AG08395 (cell line): ENCODE results near the gene SKIDA1.

Experiments used
- DNase-seq: peaks from one replicate; pipeline ENCODE4 v3.0.0; 2012; ENCODE audit warnings: mixed read lengths, low spot score

SKIDA1 gene

DNA sequence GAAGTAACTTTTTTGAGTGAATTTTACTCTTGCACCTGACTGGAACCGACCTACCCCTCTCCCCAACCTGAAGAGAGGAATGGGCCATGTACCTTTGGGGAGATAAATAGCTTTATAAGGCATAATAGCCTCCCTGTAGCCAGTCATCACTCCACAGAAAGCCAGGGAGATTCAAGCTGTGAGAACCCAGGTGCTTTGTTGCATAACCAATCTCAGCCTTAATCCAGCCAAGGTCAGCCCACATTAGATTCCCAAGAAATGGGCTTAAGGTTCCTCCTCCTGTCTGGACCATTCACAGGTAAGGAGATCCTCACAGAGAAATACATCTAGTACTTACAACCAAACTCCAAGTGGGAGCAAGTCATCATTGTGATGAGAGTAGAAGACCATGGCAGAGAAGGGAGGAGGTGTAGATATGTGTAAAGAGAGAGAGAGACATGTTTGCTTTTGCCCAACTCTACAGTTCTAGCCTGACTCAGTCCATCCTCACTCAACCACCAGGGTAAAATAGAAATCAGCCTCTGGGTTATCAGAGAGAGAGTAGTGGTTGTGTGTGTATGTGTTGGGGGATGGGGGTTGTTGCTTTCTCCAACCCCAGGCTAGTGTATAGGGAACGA lies 23.6 kb downstream of the SKIDA1 start:
- no peak for DNase-seq

DNA sequence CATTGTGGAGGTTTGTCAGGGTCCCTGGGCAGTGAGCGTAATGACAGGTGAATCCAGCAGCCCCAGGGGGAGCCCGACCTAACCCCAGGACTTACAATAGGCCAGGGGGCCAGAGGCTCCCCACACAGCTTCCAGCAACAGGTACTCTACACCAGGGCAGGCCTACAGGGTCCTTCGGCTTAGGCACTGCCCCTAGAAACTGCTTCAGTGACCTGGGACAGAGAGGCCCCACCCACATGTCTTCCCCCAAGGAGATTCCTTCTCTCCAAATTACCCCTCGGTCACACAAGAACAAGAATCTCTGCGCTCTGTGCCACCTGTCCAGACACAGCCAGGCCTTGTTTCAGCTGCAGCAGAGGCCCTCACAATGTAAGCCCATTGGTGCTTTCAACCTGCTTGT lies 24.4 kb downstream of the SKIDA1 start:
- no peak for DNase-seq

GRCh38 chr10:21500578-21500910 lies 24.9 kb downstream of the SKIDA1 start:
- DNase-seq: no peak

- no peak for DNase-seq
Observed at GRCh38 chr10:21499701-21500577, 25.5 kb downstream of the SKIDA1 start.

GRCh38 chr10:21498986-21499385 lies 26.5 kb downstream of the SKIDA1 start:
- DNase-seq: no peak

- no peak for DNase-seq
Observed at GRCh38 chr10:21498377-21498776, 27.1 kb downstream of the SKIDA1 start.

- DNase-seq: peak; percentile 93
Observed at GRCh38 chr10:21497177-21497807, 28.2 kb downstream of the SKIDA1 start.

- no peak for DNase-seq
Observed at GRCh38 chr10:21496343-21497176, 28.9 kb downstream of the SKIDA1 start.

DNA sequence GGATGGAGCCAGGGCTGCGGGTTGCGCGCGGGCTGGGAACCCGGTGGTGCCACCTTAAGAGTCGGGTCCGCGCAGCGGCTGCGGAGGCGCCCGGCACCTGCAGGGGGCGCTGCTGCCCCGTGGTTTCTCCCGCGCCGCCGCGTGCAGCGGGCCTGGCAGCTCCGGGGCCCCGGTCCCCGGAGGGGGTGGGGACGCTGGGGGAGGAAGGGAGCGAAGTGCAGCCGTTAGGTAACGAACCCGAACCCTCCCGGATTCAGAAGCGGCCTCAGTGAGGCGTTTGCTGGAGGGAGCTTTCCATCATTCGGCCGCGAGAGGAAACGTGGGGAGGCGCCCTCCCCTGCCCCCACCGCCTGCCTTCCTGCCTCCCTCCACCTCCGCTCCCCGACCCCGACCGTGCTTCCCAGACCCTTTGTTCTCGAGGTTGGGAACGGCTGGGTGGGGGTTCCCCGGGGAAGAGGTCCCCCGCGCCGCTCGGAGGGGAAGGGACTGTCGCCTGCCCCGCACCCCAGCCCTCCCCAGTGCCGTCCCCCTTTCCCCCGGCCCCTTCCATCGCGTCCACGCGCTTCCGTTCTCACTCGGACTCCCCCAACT lies 29.6 kb downstream of the SKIDA1 start:
- peak; percentile 94 for DNase-seq

GRCh38 chr10:21495002-21495751 lies 30.3 kb downstream of the SKIDA1 start:
- no peak for DNase-seq

DNA sequence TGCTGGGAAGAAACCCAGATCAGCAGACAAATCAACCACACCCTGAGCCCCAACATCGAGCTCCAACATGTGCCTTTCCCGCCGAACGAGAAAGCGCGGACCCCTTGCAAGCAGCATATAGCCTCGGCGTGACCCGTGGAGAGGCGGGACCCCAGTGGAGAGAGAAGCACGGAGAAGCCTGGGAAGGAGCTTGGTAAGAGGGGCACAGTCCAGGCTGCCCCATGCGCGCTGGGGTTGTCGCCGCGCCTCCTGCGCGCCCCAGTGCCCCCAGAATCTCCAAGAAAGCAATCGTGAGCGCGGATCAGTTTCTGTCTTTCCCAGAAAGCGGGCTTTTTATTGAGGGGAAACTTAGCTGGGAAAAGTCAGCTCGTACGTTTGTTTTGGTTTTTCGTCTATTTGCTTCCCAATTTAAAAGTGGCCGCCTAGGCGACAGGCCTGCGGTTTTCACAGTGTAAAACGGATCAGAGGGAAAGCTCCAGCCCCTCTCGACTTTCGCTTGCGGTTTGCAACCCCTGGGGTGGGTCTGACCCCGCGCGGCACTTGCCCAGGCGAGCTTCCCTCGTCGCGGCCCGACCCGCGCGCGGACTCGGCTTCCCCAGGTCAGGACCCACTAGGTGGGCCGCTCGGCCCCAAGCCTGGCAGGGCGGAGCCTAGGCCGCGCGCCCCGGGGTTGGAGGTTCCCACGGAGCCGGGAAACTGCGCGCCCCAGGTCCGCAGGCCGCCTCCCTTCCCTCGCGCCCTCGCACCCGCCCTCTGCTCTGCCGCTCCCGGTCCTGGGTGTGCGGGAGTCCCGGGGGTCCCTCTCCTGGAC lies 31.1 kb downstream of the SKIDA1 start:
- no peak for DNase-seq

- DNase-seq: no peak
Observed at GRCh38 chr10:21493784-21494183, 31.7 kb downstream of the SKIDA1 start.

GRCh38 chr10:21492421-21492820 lies 33.1 kb downstream of the SKIDA1 start:
- DNase-seq: no peak

- DNase-seq: no peak
Observed at GRCh38 chr10:21490711-21491105, 34.8 kb downstream of the SKIDA1 start.

GRCh38 chr10:21490028-21490710 lies 35.3 kb downstream of the SKIDA1 start:
- DNase-seq: no peak

DNA sequence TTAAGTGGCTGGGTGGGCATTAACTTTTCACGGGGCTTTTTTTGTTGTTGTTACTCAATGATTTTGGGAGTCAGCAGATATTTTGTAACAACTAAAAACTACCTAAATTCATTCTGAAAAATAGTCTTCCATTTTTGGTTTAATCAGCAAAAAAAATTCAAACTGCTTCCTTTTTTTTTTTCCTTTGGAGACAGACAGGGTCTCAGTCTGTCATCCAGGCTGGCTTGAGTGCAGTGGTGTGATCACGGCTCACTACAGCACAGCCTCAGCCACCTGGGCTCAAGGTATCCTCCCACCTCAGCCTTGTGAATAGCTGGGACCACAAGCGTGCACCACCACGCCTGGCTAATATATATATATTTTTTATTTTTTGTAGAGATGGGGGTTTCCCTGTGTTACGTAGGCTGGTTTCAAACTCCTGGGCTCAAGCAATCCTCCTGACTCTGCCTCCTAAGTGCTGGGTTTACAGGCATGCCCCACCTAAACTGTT lies 36.5 kb downstream of the SKIDA1 start:
- no peak for DNase-seq

- DNase-seq: no peak
Observed at GRCh38 chr10:21488246-21488956, 37.1 kb downstream of the SKIDA1 start.

DNA sequence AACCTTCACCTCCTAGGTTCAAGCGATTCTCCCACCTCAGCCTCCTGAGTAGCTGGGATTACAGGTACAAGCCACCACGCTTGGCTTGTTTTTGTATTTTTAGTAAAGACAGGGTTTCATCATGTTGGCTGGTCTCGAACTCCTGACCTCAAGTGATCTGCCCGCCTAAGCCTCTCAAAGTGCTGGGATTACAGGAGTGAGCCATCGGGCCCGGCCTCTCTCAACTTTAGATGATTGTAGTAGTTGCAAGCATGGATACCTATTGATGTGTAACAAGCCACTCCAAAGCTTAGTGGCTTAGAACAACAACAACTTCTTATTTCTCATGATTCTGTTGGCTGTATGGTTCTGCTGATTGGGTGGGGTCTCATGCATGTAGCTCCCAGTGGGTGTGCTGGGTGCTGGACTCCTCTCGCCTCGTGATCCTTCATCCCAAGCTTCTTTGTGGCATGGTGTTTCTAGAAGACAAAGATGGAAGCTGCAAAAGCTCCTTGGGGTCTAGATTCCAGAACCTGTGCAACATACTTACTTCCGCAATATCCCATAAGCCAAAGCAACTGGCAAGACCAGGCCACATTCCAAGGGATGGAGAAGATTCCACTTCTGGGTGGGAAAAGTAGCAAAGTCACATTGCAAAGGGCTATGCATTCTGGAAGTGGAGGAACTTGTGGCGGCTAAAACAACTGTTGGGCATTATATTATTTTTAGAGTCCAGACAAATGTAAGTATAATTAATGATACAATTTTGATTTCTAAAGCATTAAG lies 37.9 kb downstream of the SKIDA1 start:
- DNase-seq: no peak
